Parathyroid adenoma (tissue), 2 donors: Measurements from ENCODE around the gene TRIP12.

Experiments
- H2AFZ ChIP-seq: fragments of 300-600 bp; sonication (generic); one replicate; pipeline ENCODE4 v1.7.0; 2017; ENCODE audit warnings: antibody characterized with exemption, mild to moderate bottlenecking
- H3K27ac ChIP-seq: fragments of 300-600 bp; sonication (generic); one replicate; pipeline ENCODE4 v1.7.0; 2017
- H3K27me3 ChIP-seq: fragments of 300-600 bp; sonication (generic); one replicate; pipeline ENCODE4 v1.7.0; 2017; ENCODE audit warnings: low read length; ENCODE audit not compliant: control insufficient read depth, insufficient read depth
- H3K36me3 ChIP-seq: fragments of 300-600 bp; sonication (generic); one replicate; pipeline ENCODE4 v1.7.0; 2017; ENCODE audit warnings: low read length; ENCODE audit not compliant: control insufficient read depth, insufficient read depth
- H3K4me1 ChIP-seq: fragments of 300-600 bp; sonication (generic); one replicate; pipeline ENCODE4 v1.7.0; 2017; ENCODE audit warnings: control low read depth
- H3K4me2 ChIP-seq: fragments of 300-600 bp; sonication (generic); one replicate; pipeline ENCODE4 v1.7.0; 2017; ENCODE audit warnings: low read length
- H3K4me3 ChIP-seq: fragments of 300-600 bp; sonication (generic); one replicate; pipeline ENCODE4 v1.7.0; 2017; ENCODE audit warnings: low read depth, low read length
- H3K79me2 ChIP-seq: fragments of 300-600 bp; sonication (generic); one replicate; pipeline ENCODE4 v1.7.0; 2017; ENCODE audit warnings: control low read depth
- H3K9ac ChIP-seq: fragments of 300-600 bp; sonication (generic); one replicate; pipeline ENCODE4 v1.7.0; 2017; ENCODE audit warnings: mild to moderate bottlenecking
- H3K9me3 ChIP-seq: fragments of 300-600 bp; sonication (generic); one replicate; pipeline ENCODE4 v1.7.0; 2017; ENCODE audit warnings: low read length; ENCODE audit not compliant: control insufficient read depth
- CTCF ChIP-seq: fragments of 300-600 bp; sonication (generic); IDR thresholded peaks from one replicate; pipeline ENCODE4 v1.7.0; 2017; ENCODE audit warnings: antibody characterized with exemption, mild to moderate bottlenecking
- donor health status: primary hyperparathyroidism.

The TRIP12 gene

GRCh38 chr2:229719926-229720647 is 201.7 kb downstream of the TRIP12 start:
- TF ChIP-seq CTCF, result no peak
- no peaks in the 10 kb centered on the region for H3K36me3 ChIP-seq
- H3K4me2 ChIP-seq, result no peak overlapping the region
- H2AFZ ChIP-seq, result no peak overlapping the region
- no peak overlapping the region for H3K27ac ChIP-seq
- H3K9me3 ChIP-seq, result peaks cover 3% of the 10 kb centered on the region
- peaks cover 2% of the 10 kb centered on the region for H3K27me3 ChIP-seq
- no peaks in the 10 kb centered on the region for H3K79me2 ChIP-seq
- no peaks in the 10 kb centered on the region for H3K4me1 ChIP-seq
- no peak overlapping the region for H3K4me3 ChIP-seq
- no peak overlapping the region for H3K9ac ChIP-seq

GRCh38 chr2:229718057-229718456 is 203.8 kb downstream of the TRIP12 start:
- Histone ChIP-seq H3K4me3 (no peak overlapping the region), H3K27ac (no peak overlapping the region), H3K36me3 (no peaks in the 10 kb centered on the region), H2AFZ (no peak overlapping the region), H3K27me3 (peaks cover 2% of the 10 kb centered on the region), H3K9me3 (peaks cover 3% of the 10 kb centered on the region), H3K4me2 (no peak overlapping the region), H3K9ac (no peak overlapping the region), H3K79me2 (no peaks in the 10 kb centered on the region), H3K4me1 (no peaks in the 10 kb centered on the region)
- no peak for TF ChIP-seq CTCF

GRCh38 chr2:229715895-229716507 is 205.8 kb downstream of the TRIP12 start:
- no peak overlapping the region for H3K4me3 ChIP-seq
- peaks cover 4% of the 10 kb centered on the region for H3K79me2 ChIP-seq
- peak overlapping the region; percentile 92 for H2AFZ ChIP-seq
- H3K4me1 ChIP-seq, result no peaks in the 10 kb centered on the region
- no peaks in the 10 kb centered on the region for H3K9me3 ChIP-seq
- H3K9ac ChIP-seq, result no peak overlapping the region
- H3K36me3 ChIP-seq, result no peaks in the 10 kb centered on the region
- no peak overlapping the region for H3K4me2 ChIP-seq
- peak; percentile 73 for TF ChIP-seq CTCF
- H3K27me3 ChIP-seq, result peaks cover 2% of the 10 kb centered on the region
- H3K27ac ChIP-seq, result peak overlapping the region; percentile 88

- Histone ChIP-seq H3K4me3 (peak overlapping the region; percentile 31), H3K9ac (peak overlapping the region; percentile 85), H3K9me3 (no peaks in the 10 kb centered on the region), H3K4me1 (no peaks in the 10 kb centered on the region), H2AFZ (peak overlapping the region; percentile 92), H3K27me3 (peaks cover 2% of the 10 kb centered on the region), H3K79me2 (peaks cover 4% of the 10 kb centered on the region), H3K27ac (peak overlapping the region; percentile 88), H3K36me3 (no peaks in the 10 kb centered on the region), H3K4me2 (peak overlapping the region; percentile 65)
- no peak for TF ChIP-seq CTCF
Observed at GRCh38 chr2:229714736-229715541, 206.9 kb downstream of the TRIP12 start.
